SK-N-DZ (cell line): ENCODE measurements around the gene COL6A6.
"Not testable (repeated sequence)": the region's sequence is repeated elsewhere in the genome, so short reads cannot be mapped to it uniquely, and the experiment has no call there.

Experiments used
- DNase-seq: peaks from one replicate; pipeline ENCODE4 v3.0.0-alpha.2; 2015; ENCODE audit warnings: low spot score

Gene COL6A6

GRCh38 chr3:130537673-130538304 lies 20.8 kb downstream of the COL6A6 start:
- DNase-seq, result no peak

DNA sequence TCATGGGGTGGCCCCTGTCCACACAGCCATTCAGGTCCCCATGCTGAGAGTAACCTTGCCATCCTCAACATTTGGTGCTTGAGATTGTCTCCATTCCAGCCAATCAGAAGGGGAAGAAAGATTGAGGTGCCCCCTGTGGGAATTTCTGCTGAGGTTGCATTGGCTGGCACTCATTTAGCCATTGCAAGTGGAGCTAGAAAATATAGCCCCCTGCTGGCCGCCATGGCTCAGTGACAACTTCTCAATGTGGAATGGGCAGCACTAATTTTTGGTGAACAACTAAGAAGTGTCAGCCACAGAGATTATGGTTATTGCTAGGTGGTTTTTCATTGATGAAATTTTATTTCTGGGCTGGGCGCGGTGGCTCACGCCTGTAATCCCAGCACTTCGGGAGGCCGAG lies 22.0 kb downstream of the COL6A6 start:
- peak; percentile 68 for DNase-seq

DNA sequence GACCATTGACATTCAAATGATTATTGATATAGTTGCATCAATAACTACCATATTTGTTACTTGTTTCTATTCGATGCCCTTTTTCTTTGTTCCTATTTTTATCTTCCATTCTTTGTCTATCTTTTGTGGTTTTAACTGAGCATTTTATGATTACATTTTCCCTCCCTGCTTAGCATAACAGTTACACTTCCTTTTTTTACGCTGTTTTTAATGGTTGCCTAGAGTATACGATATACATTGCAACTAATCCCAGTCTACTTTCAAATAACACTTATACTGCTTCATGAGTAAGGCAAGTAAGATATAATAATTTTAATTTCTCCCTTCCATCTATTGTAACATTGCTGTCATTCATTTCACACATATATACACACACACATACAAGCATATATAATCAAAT lies 26.3 kb downstream of the COL6A6 start:
- no peak for DNase-seq

GRCh38 chr3:130546920-130547679 lies 30.1 kb downstream of the COL6A6 start:
- no peak for DNase-seq

- DNase-seq, result not testable (repeated sequence)
These were observed 30.7 kb downstream of the COL6A6 start for GRCh38 chr3:130547680-130548065.

- DNase-seq, result peak; percentile 84
These were observed 31.4 kb downstream of the COL6A6 start for GRCh38 chr3:130548356-130548755.

GRCh38 chr3:130557336-130558035 lies 40.5 kb downstream of the COL6A6 start:
- DNase-seq, result no peak

DNA sequence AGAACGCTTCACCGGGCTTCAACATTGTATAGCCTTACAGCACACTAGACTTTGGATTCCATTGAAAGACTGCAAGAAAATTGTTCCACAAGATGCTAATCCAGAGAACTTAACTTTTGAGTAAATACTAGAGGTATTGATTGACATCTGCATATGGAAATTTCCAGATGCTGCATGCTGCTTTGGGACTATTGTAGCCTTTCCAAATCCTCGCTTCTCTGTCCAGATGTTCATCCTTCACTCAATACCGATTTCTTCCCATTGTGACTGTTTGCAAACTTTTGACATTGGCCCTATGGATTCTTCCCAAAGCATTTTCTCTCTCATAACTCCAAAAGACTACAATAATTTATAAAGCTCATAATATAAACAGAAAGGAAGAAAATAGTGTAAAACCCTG lies 41.4 kb downstream of the COL6A6 start:
- DNase-seq, result no peak

DNA sequence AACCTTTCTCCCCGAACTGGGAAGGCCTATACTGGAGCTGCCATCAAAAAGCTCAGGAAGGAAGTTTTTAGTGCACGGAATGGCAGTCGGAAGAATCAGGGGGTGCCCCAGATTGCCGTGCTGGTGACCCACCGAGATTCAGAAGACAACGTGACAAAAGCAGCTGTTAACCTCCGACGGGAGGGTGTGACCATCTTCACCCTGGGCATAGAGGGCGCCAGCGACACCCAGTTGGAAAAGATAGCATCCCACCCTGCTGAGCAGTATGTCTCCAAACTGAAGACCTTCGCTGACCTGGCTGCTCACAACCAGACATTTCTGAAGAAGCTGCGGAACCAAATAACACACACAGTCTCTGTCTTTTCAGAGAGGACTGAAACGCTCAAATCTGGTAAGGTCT lies 48.2 kb downstream of the COL6A6 start:
- DNase-seq, result no peak
